ENCODE measurements around the gene LRRTM2.

LRRTM2 gene

DNA sequence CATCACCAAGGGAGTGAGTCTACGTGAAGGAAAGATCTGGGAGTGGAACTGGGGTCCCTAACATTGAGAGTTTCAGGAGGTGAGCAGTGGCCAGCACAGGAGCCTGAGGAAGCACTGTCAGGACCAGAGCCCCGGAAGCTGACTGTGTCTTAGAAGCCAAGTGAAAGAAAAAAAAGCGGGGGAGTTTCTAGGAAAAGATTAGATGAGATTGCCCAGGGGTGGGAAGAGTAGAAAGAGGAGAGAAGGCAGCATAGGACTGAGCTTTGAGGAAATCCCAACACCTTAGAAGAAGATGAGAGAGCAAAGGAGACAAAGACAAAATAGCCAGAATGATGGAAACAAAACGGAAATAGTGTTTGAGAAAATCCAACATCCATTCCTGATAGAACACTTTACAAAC is 37.0 kb upstream of the LRRTM2 start:
- TF ChIP-seq, protein P1, sequence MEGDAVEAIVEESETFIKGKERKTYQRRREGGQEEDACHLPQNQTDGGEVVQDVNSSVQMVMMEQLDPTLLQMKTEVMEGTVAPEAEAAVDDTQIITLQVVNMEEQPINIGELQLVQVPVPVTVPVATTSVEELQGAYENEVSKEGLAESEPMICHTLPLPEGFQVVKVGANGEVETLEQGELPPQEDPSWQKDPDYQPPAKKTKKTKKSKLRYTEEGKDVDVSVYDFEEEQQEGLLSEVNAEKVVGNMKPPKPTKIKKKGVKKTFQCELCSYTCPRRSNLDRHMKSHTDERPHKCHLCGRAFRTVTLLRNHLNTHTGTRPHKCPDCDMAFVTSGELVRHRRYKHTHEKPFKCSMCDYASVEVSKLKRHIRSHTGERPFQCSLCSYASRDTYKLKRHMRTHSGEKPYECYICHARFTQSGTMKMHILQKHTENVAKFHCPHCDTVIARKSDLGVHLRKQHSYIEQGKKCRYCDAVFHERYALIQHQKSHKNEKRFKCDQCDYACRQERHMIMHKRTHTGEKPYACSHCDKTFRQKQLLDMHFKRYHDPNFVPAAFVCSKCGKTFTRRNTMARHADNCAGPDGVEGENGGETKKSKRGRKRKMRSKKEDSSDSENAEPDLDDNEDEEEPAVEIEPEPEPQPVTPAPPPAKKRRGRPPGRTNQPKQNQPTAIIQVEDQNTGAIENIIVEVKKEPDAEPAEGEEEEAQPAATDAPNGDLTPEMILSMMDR (IDR thresholded peaks at IDR 0.05; ENCODE audit: low read depth, low read length) = no peak

DNA sequence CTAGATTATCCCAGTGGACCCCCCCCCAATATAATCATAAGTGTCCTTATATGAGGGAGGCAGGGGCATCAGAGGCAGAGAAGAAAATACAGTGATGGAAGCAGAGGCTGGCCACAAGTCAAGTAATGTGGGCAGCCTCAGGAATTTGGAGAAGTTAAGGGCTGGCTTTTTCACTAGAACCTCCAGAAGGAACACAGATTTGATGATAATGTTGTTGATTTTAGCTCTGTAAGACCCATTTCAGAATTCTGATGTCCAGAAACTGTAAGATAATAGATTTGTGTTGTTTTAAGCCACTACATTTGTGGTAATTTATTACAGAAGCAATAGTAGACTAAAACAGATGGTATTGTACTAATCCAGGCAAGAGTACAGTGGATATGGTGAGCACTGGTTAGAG is 36.3 kb upstream of the LRRTM2 start:
- TF ChIP-seq, protein P1 (IDR thresholded peaks at IDR 0.05; ENCODE audit: low read depth, low read length) = no peak
- no peak overlapping the region for H3K4me3 ChIP-seq (ENCODE audit: low read depth, low read length)

More for the DNA sequence above, 37.0 kb upstream of the LRRTM2 start:
- no peak overlapping the region for H3K4me3 ChIP-seq (ENCODE audit: low read depth, low read length)

DNA sequence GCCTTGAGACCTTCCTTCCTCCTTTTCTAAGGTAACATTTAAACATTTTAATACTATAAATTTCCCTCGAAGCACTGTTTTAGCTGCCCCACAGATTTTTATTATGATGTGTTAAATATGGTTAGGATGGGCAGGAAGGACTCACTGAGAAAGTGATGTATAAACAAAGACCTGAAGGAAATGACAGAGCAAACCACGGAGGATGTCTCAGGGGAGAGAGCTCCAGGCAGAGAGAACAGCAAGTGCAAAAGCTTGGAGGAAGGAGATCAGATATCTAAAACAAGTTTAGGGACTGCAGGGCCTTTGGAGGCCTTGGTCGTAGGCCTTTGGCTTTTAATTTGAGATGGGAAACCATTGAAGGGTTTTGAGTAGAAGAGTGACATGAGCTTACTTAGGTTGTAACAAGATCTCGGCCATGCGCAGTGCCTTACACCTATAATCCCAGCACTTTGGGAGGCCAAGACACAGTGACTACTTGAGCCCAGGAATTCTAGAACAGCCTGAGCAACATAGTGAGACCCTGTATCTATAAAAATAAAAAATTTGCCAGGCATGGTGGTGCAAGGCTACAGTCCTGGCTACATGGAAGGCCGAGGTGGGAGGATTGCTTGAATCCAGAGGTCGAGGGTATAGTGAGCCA is 35.5 kb upstream of the LRRTM2 start:
- H3K4me3 ChIP-seq (ENCODE audit: low read depth, low read length) = no peak overlapping the region
- TF ChIP-seq, protein P1 (IDR thresholded peaks at IDR 0.05; ENCODE audit: low read depth, low read length) = no peak

DNA sequence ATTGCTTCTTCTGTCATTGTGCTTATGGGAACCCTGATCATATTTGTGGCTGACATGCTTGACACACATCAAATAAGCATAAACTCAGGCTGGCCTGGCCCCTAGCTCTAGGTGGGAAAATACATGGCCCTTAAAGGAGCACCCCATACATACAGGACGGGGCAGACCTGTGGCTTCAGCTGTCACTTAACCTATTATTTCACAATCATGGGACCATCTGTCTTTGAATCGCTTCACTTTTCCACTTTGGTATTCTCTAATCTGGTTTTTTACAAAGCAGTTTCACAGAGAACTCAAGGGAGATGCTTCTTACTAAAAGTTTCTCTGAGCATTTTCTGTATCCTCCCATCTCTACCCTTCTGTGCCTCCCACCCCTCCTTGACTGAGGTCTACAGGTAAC is 34.6 kb upstream of the LRRTM2 start:
- TF ChIP-seq, protein P1 (IDR thresholded peaks at IDR 0.05; ENCODE audit: low read depth, low read length) = no peak
- no peak overlapping the region for H3K4me3 ChIP-seq (ENCODE audit: low read depth, low read length)

DNA sequence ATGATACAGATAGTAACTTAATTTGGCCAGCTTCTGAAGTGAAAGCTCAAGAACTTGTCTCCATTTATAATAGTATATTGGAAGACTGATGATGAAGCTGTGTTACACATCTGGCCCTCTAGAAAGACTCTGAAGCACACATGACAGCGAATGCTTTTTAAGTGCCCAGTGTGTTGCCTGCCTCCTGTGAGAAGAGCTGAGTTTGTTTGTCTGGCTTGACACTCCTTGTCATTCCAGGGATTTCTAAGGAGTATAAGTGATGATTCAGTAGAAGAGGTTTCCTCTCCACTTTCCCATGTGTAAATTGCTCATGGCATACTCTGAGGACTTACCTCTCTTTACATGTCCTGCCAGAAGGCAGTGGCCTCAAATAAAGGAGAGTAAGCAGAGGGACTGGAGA is 30.4 kb upstream of the LRRTM2 start:
- TF ChIP-seq, protein P1 (IDR thresholded peaks at IDR 0.05; ENCODE audit: low read depth, low read length) = no peak
- no peak overlapping the region for H3K4me3 ChIP-seq (ENCODE audit: low read depth, low read length)

DNA sequence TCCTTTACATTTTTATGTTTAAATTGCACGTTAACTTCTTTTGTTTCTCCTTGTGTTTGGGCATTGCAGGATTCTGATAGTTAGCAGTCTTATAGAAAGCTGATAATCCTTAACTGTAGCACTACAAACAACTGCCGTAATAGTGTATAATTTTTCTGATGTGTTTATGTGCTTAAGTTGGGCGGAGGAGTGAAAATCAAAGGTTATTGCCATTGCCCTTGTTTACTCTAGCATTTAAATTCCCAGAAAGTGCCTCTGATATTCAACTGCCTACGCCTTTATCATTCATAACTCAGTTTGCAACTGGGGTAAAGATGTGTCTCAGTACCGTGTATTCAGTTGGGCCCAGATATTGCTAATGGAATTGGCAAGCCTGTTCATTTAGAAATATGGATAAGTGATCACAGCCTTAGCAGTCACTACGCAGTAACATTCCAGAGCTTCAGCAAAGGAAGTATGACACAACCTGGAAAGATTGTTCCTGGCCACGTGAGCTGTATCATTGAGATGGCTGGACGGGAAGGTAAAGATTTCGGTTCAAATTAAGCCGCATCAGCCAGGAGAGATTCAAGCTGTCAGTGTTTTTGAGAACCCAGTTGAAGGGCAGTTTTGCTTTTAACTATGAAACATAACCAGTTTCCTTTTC is 28.1 kb upstream of the LRRTM2 start:
- H3K4me3 ChIP-seq (ENCODE audit: low read depth, low read length) = no peak overlapping the region
- TF ChIP-seq, protein P1 (IDR thresholded peaks at IDR 0.05; ENCODE audit: low read depth, low read length) = no peak

DNA sequence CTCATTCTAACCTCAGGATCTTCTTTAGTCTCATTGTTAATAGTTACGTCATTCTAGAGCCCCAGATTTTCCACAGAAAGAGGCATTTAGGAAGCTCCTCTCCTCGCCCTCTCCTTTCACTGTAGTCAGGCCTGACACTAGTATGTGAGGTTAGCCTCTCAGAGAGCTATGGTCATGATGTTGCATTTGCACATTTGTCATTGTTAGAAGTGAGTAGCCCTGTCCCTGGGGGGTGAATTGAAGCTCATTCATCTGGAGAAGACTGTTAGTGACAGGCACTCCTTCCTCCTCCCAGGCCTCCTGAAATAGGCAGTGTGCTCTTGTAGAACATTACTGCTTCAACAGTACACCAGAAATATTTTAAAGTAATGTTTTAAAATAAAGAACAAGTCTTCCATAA is 26.6 kb upstream of the LRRTM2 start:
- H3K4me3 ChIP-seq (ENCODE audit: low read depth, low read length) = no peak overlapping the region
- TF ChIP-seq, protein P1 (IDR thresholded peaks at IDR 0.05; ENCODE audit: low read depth, low read length) = no peak
